DMS 273 (cell line): ENCODE measurements around the gene RFX3.

Experiments used
- DNase-seq: peaks from one replicate; lab custom pipeline; 2025; ENCODE audit not compliant: unreplicated experiment; lab: John Stamatoyannopoulos, UW

Gene RFX3

DNA sequence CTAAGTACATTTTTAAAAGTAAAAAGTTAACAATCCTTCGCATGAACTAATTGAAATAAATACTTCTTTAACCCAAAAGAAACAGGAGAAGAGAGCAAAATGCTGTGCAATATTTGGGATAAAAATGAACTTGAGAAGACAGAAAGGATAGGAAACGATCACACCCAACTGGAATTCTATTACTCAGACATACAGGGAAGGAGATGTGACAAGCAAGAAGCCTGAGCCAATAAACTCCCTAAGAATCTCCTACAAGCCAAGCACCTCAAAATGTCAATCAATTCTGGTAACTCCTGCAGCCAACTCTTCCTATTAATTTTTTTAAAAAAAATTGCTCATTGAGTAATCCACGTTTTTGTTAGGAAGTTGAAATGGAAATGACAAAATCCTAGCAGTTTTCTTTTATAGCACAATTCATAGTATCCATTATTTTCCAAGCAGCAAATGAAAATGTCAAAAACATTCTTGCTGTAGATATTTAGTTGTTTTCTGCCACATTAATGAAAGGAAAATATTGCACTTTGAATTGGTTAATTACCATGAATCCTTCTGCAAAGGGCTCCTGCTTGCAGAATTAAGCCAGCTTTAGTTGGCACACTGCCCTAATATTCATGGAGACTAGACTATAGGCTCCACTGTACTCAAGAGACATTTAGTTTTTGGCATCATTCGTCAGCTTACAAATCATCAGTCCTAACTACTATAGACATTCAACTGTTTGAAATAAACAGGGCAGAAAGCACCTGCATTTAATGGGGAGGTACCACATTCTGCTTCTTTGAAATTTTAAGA, 89.0 kb downstream of the RFX3 start:
- DNase-seq: peak; percentile 5

DNA sequence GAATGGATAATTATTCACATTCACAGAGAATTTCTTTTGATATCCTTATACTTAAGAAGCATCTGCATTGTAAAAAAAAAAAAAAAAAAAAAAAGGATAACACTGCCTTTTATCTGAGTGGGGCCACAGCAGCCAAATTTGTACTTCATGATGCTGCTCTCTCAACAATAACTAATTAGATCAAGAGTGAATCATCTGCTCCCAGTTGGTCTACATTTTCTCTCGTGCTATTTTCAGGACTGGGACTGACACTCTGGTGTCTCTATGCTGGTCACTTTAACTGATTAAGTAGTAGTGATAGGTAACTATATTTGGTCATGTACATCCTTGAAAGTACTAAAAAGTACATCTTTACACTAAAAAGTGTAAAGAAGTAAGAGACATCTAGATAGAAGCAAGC, 90.1 kb downstream of the RFX3 start:
- DNase-seq: no peak

GRCh38 chr9:3434594-3434993, 91.2 kb downstream of the RFX3 start:
- DNase-seq: no peak

GRCh38 chr9:3433754-3434153, 92.0 kb downstream of the RFX3 start:
- no peak for DNase-seq

DNA sequence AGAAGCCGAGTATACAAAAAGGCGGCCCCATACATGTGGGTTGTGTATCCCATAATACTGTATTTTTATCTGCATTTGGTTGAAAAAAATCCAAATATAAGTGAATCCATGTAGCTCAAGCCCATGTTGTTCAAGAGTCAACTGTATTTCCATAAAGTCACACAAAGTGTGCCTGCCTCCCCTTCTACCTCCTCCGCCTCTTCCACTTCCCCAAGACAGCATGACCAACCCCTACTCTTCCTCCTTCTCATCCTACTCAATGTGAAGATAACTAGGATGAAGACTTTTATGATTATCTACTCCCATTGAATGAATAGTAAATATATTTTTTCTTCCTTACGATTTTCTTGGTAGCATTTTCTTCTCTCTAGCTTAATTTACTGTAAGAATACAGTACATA, 92.7 kb downstream of the RFX3 start:
- DNase-seq: no peak

- DNase-seq: no peak
These were observed 93.9 kb downstream of the RFX3 start for GRCh38 chr9:3431890-3432289.

DNA sequence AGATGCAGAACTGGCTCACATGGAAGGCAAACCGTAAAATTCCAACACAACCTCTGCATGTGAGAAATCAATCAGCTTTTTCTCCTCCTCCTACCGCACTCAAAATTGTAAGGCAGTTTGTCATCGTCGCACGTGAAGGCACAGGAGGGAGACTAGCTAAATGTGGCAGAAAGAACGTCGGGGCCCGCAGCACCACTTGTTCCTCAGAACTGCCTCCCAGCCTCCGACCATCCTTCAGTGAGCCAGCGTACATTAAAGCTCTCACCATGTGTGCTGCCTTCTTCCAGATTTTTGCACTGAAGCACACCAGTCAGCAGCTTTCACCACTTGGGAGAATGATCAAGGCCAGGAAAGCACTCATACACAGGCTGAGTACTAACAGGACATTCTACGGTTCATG, 105.9 kb downstream of the RFX3 start:
- DNase-seq: no peak

GRCh38 chr9:3415906-3416305, 109.9 kb downstream of the RFX3 start:
- DNase-seq: no peak

DNA sequence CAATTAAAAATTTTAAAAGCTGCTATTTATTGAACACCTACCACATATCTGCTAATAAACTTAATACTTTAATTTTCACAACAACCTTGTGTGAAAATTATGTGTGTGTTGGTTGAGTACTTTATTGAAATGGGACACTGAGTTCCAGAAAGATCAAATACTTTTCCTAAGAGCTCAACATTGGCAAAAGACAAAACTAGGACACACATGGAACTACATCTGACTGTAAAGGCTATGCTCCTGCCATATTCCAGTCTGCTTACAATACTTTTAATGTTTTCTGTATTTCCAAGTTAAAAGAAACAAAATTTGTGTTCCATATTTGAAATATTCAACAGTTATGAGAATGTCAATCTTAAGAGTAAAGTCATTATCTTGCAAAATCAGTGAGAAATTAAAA, 111.8 kb downstream of the RFX3 start:
- DNase-seq: no peak

DNA sequence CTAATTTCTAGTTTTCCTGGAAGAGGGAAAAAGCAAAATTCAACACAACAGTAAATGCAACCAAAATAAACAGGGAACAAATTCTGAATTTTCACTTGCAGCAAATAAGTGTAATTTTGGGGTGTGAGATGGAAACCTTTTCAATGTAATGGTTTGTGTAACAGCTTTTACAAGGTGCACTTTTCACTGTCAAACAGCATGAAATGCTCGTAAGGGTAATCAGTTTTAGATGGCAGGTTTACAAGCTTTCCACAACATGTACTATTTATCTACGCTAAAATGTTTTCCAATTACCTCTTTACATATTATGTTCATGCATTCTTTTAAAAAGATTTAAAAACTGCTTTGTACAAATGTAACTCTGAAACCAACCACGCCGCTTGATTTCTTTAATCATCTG, 115.3 kb downstream of the RFX3 start:
- no peak for DNase-seq

DNA sequence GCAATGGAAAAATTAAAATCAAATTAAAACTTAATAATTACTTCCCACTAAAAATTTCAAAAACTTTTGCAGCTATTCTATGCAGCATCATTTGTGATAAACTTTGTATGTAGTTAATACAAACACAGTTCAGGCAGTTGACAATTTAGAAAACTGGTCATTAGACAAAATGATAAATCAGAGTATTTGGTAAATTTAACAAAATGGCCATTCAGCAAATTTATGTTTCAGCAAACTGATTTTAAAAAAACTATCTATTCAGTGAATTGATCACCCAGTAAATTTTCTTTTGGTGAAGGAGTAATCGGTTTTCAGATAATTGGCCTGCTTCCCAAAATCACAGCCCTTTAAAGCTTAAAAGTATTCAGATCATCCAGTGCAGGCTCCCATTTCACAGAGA, 116.3 kb downstream of the RFX3 start:
- DNase-seq: no peak

DNA sequence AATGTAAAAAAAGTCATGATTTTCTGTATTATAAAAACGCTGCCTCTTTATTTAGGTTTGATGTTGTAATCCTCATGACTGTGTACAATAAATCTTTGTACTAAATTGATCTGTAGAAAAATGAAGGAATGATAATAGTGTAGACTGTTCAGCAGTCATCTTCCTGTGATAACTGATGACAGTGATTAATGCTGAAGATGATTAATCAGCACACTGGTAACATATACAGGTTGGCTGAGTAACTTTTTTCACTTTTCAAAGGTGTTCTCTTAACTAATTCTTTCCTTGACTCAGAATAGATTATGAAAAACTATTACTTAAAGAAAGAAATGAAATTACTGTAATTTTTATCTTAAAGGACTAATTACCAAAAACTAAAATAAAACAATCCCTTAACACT, 122.5 kb downstream of the RFX3 start:
- DNase-seq: no peak

GRCh38 chr9:3401221-3401954, 124.4 kb downstream of the RFX3 start:
- peak; percentile 26 for DNase-seq

DNA sequence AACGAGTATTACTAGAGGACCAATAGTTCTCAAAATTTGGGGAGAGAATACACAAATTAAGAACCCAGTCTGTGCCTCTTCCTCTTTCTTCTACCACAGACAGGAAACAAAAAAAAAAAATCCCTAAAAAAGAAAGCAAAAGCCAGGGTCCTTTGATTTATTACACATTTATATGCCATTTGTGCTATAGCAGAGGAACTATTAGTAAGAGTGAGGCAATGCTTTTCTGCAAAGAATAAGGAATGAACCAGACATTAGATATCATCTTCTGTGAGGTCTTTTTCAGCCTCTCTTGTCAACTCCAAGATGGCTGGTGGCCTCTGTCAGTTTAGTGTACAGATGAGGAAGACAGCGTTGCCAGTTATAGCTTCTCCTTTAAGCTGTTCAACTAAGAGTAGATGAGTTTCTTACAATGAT, 127.6 kb downstream of the RFX3 start:
- no peak for DNase-seq

DNA sequence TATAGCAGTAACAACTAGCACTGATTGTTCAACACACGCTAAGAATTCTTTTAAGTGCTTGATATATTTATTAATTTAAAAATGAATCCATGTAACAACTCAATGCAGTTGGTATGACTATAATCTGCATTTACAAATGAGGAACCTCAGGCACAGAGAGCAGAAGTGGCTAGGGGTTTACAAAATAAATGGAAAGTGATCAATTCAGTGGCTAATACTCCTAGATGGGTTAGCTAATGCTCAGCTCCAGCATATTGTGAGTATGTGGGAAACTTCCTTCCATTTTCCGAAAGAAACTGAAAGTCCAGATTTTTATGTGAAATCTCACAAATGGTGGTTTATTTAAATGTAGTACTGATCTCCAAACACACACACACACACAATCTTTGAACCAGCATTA, 128.0 kb downstream of the RFX3 start:
- no peak for DNase-seq

DNA sequence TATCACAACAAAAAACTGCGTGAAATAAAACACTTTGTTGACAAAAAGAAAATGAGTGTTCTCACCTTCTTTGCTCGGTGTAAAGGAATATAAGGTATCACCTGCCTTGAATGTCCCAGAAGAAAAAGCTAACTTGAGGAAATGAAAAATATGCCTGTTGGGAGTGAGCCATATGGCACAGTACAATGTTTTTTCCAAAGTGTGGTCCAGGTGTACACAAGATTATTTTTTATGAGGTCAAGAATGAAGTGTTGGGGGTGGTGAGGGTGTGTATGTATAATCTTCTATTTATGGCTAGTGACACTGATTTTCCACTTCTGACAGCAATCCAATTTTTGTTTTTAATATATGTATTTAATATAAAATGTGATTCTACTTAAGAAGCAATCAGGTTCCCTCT, 134.4 kb downstream of the RFX3 start:
- no peak for DNase-seq

- DNase-seq: no peak
These were observed 139.0 kb downstream of the RFX3 start for GRCh38 chr9:3386753-3387152.

- DNase-seq: no peak
These were observed 139.9 kb downstream of the RFX3 start for GRCh38 chr9:3385871-3386270.

GRCh38 chr9:3371842-3372241, 154.0 kb downstream of the RFX3 start:
- no peak for DNase-seq

GRCh38 chr9:3370715-3371114, 155.1 kb downstream of the RFX3 start:
- DNase-seq: no peak

- no peak for DNase-seq
These were observed 158.6 kb downstream of the RFX3 start for GRCh38 chr9:3367185-3367584.

DNA sequence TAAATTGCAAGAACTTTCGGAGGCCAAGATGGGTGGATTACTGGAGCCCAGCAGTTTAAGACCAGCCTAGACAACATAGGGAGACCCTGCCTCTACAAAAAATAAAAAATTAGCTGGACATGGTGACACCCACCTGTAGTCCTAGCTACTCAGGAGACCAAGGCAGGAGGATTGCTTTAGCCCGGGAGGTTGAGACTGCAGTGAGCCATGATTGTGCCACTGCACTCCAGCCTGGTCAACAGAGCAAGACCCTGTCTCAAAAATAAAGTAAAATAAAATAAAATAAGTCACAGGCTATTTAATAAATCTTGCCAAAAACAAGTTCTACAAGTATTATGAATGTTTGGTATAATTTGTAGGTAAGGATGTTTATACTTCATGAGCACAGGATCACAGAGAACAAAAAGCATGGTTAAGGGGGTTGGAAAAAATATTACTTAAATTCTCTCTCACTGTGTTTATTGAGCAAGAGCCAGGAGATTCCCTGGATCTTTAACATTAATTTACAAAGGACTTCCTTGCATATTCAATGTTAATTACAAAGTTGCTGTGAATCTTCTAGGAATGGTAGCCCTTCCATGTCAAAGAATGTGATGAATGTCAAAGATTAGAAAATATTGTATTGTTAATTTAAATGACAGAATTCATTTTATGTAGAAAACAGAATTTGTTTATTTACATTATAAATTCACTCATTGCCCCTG, 164.0 kb downstream of the RFX3 start:
- no peak for DNase-seq
